CD4-positive, alpha-beta T cell treated with Interleukin-4 for 1 hour (primary cell): ENCODE results near the gene AUTS2.

Experiments used
- DNase-seq, 2 donors: peaks; one replicate each; pipeline ENCODE4 v3.0.0-alpha.2; 2020 to 2022

The AUTS2 gene

GRCh38 chr7:70458745-70459144, 860.5 kb downstream of the AUTS2 start:
- no peak for DNase-seq

- no peak for DNase-seq
Measured at GRCh38 chr7:70459546-70459945, 861.3 kb downstream of the AUTS2 start.

DNA sequence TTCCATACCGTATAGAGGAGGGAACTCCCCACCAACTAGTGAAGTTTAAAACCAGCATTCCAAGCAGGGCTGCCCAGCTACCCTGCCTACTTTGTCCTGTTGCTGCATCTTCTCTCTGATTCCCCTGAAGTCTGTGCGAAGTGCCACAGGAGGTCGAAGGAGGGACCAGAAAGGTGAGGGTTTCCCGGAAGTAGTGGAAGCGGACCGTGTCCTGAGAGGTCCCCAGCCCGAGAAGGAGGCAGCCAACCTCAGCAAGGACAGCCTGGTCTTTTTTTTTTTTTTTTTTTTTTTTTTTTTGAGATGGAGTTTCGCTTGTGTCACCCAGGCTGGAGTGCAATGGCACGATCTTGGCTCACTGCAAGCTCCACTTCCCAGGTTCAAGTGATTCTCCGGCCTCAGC, 861.8 kb downstream of the AUTS2 start:
- no peak for DNase-seq

- DNase-seq, result no peak
Measured at GRCh38 chr7:70460562-70460961, 862.3 kb downstream of the AUTS2 start.

- no peak for DNase-seq
Measured at GRCh38 chr7:70463352-70463938, 865.2 kb downstream of the AUTS2 start.

GRCh38 chr7:70466725-70467364, 868.6 kb downstream of the AUTS2 start:
- DNase-seq, result no peak

DNA sequence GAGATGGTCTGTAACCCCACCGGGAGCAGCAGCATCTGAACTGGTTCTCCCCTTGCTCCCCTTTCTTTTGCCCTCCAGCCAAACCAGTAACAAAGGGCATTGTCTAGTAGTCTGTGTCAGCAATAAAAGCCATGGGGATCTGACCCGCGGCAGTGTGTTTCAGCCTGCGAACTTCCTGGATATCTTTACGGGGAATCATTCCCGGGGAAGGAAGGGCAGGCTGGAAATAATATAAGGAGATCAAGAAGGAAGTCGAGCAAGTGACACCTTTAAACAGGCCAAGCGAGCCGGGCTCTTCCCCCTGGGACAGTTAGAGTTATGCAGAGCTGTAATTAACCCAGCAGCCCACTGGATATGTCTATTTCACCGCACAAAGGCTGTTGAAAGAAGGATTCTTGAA, 872.5 kb downstream of the AUTS2 start:
- no peak for DNase-seq

DNA sequence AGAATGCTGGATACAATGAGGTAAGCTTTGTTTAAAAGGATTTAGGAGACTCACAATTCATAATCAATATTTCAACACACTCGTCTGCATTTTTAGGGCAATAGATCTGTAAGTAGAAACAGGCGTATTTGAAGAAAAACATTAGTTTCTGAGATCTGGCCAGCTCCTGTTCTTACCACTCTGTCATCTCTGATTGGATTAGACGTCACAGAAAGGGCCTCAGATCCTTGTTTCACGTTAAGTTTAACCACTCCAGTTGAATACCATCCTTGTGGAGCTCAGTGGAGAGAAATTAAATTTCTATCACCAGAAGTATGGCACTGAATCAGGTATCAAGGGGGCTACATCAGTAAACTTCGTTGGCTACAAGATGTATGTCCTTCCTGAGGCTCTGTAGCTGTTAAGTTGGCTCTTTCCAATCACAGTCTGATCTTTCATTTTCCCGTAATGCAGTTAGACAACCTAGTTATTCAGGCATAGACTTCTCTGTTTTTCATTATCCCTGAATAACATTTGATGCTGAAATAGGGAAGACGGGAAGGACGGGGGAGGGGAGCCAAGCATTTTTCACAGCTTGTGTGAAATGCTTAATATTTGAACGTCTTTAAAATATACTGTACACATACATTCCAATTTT, 874.4 kb downstream of the AUTS2 start:
- DNase-seq, result no peak

DNA sequence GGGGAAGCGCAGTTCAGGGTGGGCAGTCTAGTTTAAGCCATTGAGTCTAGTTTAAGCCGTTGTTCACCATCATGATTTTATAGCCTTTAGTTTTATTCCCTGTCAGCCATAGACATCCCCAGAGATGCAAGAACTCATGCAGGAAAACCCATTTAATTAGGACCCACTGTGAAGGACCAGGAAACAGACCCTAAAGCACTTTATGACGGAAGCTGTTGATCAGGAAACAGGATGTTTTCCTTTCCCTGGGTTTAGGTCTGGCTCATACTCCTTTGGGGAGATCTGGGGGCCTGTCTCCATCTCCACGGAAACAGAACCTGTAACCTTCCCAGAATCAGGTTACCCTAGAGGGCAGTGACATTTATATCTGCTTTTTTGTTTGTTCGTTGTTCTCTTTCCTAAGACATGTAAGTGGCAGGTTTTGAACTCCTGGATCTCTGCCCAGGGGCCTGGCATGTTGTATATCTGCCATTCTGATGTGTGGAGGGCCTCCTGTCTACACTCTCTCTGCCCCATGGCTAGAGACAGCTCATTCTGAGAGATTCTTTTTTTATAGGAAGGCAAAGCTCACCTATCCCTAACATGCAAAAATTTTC, 876.5 kb downstream of the AUTS2 start:
- DNase-seq, result no peak

GRCh38 chr7:70477036-70478010, 879.0 kb downstream of the AUTS2 start:
- no peak for DNase-seq

DNA sequence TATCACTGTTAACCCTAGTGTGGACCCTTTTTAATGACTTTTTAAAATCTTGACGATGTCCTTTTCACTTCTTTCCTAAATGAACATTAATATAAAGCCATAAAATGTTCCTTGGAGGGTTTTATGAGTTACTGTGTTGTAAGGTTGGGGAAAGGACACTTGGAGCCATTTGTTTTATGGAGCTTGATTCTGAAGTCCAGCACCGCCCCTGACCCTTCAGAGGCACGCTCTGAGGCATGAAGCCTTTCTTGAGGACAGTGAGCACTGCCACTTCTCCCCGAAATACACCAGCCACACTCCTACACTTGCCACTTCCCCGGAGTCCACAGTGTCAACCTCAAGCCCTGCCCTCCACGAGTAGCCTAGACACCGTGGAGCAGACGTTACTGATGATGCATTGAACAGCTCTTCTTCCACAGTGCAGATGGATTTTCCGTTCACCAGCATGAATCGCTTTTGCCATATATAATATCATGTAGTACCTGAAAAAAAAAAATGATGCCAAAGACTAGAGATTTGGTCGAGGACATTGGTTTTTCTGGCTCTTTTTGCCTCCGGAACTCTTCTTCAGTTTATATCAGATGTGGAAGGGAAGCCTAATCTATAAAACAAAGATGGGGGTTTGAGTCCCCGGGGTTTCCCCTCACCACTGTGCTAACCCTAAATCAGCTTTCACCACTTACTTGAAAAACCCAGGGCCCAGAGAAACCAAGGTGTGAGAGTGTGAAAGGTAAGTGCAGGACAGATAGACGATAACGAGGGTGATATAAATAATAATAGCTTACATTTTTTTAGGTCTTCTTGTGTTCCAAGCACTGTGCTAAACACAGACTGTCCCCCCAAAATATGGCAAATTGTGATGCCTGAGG, 881.1 kb downstream of the AUTS2 start:
- DNase-seq, result no peak

- DNase-seq, result no peak
Measured at GRCh38 chr7:70480927-70481569, 882.8 kb downstream of the AUTS2 start.

DNA sequence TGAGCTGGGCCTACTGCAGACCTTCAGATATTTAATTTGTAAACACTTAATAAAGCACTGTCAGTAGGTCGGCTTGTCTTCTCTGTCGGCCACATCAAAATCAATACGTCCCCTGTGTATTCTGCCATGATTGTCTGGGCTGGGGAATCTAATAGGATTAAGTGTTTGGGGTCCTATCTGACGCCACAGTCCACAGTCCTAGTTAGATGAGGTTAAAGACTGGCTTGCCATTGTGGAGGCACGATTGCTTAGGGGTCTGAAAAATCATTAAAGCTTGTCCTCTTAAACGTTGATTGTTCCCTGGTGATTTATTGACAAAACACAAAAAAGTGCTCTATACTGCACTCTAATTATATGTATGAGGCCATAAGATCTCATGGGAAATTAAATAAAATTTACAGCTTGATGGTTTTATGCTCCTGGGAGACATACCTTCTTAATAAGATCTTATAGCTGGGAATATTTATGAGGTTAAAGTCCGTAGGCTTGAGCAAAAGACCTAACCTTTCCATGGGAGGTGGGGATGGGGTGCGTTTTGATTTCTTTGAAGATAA, 883.4 kb downstream of the AUTS2 start:
- DNase-seq, result no peak

DNA sequence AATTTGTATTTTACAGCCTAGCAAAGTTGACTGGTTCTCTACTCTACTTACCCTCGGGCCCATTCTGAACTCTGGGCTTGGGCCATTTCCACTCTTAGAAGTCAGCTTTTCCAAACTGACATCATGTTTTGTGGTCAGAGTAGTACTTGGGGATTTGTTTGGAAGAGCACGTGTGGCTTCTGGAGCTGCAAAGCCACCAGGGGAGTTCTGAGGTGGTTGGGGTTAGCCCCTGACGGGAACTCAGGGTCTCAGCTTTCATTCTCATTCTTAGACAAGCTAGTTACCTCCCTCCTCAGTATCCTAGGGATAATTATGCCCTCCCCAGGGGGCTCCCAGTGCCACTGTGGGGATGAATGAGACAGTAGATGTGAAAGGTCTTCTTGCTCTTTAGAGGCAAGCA, 886.0 kb downstream of the AUTS2 start:
- DNase-seq, result no peak

GRCh38 chr7:70486977-70487376, 888.7 kb downstream of the AUTS2 start:
- DNase-seq, result no peak

DNA sequence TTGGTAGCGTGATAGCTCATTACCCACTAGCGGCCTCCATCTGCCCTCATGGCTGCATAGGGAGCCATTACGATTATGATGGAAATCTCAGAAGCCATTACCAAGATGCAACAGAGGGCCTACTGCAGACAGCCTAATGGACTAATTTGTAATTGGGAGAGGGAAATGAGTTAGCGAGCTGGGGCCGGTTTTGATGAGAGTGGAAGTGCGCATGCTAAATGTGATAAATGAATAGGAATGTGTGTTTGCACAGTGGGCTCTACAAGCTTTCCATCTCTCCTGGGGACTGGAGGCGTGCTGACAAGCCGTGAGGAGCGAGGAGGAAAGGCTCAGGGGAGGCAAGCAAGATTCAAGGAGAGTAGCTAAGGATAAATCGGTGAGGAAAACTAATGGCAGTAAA, 889.2 kb downstream of the AUTS2 start:
- DNase-seq, result no peak

GRCh38 chr7:70487886-70488285, 889.6 kb downstream of the AUTS2 start:
- DNase-seq, result no peak

DNA sequence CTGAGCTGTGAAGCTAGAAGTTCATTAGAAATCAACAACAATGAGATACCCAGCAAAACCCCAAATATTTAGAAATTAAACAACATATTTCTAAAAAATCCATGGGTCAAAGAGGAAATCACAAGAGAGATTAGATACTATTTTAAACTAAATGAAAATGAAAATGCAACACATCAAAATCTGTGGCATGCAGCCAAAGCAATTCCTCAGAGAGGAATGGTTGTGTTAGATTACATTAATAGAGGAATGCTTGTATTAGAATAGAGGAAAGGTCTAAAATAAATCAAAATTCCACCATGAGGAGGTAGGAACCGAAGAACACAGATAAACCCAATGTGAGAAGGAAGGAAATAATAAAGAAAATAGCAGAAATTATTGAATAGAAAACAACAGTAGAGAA, 891.5 kb downstream of the AUTS2 start:
- no peak for DNase-seq

DNA sequence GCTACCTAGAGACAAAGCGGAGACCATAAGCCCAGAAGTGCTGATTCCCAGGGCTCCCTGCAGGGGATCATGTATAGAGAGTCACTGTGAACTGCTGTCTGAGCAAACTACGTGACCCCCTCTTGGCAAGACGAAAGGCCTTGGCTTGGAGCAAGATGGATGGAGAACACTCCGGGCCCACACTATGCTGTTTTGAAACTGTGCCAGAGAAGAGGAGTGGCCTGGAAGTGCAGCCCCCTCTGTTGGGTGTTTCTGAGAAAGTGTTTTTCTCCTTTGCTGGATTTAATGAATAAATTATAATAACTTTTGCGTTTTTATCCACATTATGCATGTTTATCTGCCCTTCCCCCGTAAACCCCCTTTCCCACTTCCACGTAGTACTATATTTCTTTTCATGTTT, 894.4 kb downstream of the AUTS2 start:
- DNase-seq, result no peak

GRCh38 chr7:70494225-70495032, 896.2 kb downstream of the AUTS2 start:
- DNase-seq, result no peak
